GM21619 (cell line): ENCODE data around the gene BPIFB4.

ENCODE experiments used
- ATAC-seq: cut with Tn5 transposase; IDR thresholded peaks from one replicate; pipeline ENCODE4 v1.9.1; 2021; ENCODE audit not compliant: unreplicated experiment

Gene BPIFB4

DNA sequence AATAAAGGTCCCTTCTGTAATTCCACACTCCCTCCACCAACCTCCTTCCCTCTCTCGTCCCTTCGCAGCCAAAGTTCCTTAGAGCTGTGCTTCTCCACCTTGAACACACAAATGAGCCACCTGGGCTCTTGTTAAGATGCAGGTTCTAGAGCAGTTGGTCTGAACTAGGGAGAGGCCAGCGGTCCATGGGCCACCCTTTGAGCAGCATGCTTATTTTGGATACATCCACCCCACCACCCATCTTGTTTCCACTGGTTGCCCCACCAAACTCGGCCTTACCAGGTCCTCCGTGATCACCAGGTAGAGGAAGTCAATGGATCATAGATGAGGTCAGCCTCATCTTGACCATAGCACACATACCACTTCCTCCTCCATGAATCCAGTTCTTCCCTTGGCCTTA is 81.2 kb downstream of the BPIFB4 start:
- no peak for ATAC-seq
